DMS114 treated with DMSO at 0.1 percent for 48 hours (cell line): Measurements from ENCODE around the gene ASGR1.

Experiments
- DNase-seq: peaks from one replicate; lab custom pipeline; 2025; ENCODE audit not compliant: unreplicated experiment; lab: John Stamatoyannopoulos, UW

ASGR1 gene

DNA sequence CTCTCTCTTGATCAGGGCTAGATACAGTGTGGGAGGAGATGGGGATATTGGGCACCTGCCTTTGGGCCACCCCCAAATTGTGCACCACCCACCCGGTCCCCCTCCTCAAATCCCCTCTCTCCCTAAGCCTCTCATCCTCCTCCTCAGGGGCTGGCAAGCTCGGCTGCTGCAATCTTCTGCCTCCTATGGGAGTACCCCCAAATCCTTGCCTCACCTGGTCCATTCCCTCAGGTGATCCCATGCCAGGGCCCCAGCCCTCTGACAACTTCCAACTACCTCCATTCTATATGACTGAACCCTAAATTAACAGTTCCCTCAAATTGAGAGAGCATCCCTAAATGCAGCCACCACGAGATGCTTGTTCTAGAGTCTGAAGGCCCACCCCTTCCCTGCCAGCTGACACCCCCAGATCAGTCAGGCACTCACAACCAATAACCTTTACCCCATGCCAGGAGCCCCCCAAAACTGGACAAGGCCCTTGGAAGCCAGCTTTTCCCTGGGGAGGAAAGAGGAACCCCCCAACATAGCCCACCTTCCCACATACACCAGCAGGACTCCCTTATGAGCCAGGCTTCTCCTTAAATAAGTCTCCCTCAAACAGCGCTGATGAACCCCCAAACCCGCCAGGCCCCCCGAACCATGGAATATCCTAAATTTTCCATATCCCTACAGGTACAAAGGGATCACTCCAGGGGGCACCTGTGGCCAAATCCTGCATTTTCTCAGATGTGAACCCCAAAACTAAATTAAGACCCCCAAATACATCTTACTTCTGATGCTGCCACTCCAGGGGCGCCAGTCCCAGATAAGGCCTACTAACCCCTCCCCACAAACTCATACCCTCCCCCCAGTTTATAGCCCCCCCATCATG lies 37.3 kb upstream of the ASGR1 start:
- no peak for DNase-seq

DNA sequence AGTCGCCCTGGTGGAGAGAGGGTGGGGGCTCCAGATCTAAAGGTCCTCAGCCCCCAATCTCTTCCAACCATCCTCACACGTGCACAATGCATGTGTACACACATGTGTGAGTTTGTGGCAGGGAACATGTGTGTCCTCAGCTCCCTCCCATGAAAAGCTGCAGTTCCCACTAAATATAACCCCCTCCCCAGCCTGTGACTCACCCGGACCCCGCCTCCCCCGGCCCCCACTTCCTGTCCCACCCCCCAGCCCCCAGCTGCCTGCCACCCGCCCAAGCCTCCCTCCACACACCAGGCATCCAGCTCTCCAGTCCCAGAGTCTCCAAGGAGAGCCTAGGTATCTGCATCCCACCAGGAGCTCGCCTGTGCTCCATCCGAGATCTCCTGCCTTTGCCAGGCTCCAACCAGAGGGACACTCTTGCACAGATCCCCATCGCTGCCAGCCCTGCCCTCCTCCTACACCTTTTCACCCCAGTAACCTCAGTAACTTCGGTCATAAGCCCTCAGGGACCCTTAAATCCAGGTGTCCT lies 36.5 kb upstream of the ASGR1 start:
- DNase-seq, result no peak

DNA sequence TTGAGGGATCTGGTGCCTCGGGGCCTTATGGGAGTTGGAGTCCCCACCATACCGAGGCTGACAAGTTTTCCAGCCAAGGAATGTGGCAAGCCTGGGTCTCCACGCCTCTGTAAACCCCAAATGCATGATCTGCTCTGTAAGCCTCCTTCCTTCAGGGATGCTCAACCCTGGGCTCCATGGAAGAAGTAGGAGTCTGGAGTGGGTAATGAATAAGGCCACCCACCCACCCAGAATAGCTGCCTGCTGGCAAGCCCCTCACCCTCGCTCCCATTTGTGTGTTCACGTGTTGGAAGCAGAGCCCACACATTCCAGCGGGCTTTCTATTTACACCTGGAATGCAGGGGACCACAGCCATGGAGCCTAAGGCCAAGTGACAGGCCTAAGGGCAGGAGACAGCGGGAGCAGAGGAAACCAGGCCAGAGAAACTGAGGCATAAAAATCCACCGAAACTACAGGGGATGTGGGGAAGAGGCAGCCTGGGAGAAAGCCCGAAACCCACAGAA lies 36.0 kb upstream of the ASGR1 start:
- no peak for DNase-seq

DNA sequence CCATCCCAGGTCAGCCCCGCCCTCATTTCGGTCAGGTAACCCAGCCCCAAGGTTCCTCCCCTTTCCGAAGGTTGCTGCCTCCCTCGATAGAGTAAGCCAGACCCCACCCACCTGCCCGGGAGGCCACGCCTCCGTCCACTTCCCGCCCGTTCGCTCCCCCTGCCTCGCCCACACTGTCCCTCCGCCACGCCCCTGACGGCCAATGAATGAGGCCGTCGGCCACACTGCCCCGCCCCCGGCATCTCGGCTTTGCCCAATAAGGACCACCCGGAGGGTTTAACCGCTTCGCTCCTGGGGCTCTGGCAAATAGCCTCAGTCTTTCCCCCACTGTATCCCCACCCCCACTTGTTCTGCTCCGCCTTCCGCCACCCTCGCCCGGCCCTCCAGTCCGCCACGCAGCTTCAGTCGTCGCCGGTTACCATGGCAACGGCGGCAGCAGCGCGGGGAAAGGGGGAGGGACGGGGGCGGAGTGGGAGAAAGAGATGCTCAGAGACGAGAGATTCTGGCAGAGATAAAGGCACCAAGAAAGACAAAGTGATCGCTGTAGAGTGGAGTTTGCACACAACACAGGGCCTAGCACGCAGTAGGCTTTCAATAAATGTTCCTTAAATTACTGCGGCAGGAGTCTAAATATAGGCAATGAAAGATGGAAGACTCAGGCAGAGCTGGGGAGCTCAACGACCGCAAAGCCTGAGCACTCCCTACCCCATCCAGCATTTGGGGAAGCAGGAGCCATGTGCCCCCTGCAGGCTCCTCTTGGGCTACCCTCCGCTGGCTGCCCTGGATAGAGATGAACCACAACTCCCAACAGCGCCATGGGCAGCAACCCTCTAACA lies 35.3 kb upstream of the ASGR1 start:
- DNase-seq, result peak; percentile 95

DNA sequence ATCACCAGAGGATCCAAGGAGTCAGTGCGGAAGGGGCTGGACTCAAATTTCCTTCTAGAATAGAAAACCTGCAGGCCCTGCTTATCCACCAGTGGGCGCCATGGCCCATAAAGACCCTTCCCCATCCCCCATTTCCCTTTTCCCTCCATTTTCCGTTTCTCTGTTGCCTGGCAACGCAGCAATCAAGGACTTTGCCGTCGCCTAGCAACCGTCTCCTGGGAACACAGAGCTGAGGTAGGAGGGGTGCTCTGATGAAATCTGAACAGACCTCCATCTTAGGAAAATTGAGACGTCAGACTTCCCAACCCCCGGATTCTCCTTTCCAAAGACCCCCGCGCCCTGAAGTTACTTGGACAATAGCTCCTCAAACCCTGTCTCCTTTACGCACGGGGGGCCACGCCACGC lies 34.7 kb upstream of the ASGR1 start:
- peak; percentile 87 for DNase-seq

DNA sequence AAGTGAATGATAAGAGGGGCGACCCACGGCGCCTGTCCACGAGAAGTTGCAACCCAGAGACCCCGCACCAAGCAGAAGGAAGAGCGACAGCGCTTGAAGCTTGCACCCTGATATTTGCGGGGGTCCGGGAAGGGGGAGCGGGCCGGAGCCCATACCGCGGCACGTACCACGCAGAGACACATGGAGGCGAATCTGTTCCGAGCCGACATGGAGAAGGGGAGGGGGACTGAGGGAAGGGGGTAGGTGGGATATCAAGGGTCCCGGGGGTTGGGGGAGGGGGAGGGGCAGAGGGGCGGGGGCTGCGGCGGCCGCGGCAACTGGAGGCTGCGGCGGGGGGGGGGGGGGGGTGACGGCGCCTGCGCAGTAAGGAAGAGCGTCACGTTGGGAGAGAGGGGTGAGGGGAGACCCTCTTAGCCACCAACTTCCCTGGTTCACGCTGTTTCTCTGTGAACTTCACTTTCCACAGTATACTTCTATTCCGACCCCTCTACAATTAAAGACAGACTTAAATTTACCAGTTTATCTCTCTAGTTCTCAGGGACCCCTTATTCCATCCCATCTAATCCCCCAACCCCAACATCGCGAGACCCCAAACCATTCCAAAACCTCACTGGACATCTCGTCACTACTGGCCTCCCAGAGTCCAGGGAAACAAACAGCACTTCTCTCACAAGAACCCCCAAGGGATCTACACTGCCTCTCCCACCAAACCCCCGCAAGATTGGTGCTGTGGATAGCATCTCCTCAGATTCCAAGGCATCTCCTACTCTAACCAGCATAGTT lies 32.5 kb upstream of the ASGR1 start:
- DNase-seq, result no peak

DNA sequence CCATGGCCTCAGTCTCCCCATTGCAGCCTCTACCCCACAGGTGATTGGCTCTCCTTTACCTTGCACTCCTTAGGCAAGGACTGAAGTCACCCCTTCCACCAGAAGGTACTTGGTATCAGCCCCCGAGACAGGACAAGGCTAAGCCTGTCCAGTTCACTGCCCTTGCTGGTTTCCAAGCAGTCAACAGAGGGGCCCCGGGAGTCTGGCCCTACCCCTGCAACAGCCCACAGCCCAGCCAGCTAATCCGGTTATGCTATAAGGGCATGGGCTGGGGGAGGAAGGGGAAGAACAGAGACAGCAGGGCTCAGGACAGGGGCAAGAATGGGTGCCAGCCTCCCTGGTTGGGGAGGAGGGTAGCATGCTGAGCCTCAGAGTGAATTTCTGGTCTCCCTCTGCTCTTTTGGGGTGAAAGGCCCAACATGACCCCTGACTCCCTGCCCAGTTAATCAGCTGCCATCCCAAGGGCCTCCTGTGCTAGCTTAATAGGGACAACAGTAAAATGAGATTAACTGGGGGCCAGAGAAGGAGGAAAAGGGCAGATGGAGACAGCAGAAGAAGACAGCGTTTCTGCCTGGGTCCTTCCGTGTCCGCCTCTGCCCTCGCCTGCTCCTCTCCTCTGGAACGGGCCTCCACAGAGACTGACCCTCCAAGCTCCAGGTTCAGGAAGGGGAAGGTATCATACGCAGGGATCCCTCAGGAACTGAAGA lies 29.7 kb upstream of the ASGR1 start:
- no peak for DNase-seq

DNA sequence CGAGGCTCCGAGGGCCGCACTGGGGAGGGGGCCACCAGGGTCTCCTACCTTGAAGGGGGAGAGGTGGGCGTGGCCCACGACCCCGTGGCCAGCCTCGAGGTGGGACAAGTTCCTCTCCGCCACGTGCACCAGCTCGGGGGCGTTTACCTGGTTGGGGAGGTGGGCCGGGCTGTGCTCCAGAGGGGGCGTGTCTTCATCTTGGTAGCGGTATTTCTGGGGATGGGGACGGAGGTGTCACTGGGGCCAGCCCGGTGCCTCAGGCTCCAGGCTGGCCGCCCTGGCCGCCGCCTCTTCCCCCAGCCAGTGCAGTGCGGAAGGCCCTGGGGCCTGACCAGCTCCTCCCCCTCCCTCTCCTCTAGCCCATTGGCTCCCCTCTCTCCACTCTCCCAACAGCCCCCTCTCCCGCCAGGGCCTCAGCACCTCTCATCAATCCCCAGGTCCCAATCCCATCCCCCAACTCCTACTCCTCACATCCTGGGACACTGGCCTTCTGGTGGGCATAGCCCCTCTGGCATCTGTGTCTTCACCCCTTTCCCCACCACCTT lies 28.9 kb upstream of the ASGR1 start:
- no peak for DNase-seq

DNA sequence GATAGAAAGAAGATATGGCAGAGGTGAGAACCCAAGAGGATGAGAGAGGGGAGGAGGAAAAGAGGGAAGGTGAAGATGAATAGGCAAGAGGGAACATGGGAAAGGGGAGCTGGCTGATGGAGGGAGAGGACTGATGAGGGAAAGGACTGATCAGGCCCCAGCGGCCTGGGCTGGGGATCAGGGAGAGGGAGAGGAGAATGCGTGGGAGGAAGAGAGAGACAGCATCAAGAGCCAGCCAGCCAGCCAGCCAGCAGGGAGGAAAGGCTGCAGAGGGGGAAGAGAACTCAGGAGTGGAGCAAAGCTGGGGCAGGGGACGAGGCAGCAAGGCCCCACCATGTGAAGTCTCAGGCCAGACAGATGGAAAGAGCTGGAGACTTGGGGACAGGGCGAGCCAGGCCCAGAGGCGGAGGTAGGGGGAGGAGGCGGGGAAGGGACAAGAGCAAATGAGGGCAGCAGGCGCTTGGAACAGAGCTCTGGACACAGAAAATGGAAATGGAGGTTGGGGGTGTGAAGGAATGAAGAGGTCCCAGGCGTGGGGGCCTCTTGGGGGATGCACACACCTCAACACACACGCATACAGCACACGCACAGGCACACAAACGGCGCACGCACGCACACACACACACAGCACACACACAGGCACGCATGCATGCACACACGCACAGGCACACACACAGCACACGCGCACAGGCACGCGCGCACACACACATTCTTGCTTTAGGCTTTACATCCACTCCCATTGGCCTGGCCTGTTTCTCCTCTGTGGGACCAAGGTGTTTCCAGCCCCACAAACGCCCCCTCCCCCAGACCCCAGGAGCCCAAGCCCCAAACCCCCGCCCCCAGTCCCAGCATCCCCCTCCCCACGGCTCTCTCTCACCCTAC lies 28.2 kb upstream of the ASGR1 start:
- no peak for DNase-seq

DNA sequence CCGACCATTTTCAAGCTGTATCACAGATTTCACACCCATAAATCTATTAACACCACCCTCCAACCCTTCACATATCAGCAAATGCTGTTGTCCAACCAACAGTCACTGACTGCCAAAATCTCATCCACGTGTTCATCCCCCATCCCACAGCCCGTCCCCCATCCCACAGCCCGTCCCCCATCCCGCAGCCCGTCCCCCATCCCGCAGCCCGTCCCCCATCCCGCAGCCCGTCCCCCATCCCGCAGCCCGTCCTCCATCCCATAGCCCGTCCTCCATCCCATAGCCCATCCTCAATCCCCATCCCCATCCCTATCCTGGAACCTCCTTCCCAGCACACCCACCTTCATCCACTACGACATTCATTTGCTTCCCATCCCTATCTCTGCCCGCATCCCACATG lies 26.4 kb upstream of the ASGR1 start:
- DNase-seq, result no peak

DNA sequence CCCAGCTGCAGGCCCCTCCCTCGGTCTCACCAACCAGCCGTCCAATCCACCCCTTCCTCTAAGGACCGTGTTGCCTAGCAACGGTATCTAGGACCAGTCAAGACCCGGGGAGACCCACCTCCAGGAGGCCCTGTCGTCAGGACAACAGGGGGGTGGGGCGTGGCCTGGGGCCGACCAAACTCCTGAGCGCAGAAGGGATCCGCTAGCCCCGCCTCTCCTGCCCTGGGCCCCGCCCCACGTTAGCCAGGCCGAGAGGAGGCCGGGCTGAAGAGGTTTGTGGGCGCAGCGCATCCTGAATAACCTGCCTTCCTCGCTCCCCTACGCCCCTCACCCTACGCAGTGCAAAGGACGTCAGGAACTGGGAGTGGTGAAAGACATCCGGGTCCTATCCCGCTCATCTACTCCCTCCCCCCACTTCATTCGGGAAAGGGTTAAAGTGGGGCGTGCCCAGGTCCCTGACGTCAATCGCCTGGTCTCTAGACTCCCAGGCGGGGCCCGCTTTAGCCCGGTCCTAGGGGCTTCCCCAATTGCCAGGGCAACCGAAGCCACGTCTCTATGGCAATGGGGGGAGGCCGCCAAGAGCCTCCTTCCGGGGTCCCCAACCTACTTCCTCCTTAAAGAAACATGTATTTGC lies 25.8 kb upstream of the ASGR1 start:
- no peak for DNase-seq

DNA sequence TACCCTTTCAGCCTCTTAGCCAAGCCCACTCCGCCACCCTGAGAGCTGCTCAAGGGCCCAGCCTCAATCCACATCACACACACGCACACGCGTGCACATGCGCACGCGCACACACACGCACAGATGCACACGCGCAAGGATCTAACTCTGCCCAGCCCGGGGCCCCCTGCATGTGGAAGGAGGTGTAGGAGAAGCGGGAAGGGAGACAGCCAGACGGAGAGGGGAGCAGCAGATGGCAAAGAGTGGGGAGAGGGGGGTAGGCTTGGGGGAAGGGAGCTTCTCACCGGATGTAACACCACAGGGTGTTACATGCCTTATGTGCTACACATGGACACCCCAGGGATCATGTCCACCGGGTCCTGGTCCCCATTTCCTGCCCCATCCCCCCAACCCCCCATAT lies 25.2 kb upstream of the ASGR1 start:
- DNase-seq, result no peak

DNA sequence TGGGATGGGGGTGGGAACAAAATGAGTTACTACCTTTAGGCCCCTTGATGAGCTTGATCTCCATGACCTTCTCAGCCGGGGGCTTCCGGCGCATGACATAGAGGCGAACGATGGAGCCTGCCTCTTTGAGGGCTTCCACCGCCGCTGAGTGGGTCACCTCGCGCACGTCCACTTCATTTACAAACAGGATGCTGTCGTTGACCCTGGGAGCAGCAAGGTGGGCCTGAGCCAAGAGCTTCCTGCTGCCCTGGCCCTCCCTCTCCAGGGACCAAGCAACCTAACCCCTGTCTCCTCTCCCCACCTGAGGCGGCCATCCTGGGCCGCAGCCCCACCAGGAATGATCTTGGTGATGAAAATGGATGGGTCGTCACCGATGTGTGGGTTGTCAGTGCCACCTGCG lies 24.2 kb upstream of the ASGR1 start:
- no peak for DNase-seq

DNA sequence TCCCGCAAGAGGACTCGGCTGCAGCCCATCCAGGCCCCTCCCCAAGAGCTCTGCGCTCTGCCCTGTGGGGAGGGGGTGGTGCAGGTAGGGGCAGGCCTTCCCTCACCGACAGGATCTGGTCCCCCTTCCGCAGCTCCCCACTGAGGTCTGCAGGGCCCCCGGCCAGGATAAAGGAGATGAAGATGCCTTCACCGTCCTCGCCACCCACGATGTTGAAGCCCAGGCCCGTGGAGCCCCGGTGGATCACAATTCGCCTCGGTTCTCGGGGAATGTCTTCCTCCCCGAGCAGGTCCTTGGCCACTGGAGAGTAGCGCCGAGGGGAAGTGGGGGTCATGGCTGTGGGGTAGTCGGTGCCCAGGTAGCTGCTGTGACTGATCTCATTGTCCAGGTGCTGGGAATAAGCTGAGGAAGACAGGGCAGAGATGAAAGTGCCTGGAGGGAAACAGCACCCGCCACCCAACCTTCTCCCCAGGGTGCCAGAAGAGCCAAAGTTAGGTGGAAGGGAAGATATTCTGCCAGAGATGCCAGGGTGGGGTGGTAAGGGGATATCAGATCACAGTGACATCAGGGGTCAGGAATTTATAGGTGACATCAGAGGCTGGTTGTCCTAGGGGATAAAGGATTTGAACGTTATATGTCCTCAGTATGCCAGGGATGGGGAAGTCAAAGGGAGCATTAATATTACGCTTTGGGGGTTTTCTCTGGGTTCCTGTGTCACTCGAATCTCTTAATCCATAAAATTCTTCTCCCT lies 17.7 kb upstream of the ASGR1 start:
- no peak for DNase-seq

DNA sequence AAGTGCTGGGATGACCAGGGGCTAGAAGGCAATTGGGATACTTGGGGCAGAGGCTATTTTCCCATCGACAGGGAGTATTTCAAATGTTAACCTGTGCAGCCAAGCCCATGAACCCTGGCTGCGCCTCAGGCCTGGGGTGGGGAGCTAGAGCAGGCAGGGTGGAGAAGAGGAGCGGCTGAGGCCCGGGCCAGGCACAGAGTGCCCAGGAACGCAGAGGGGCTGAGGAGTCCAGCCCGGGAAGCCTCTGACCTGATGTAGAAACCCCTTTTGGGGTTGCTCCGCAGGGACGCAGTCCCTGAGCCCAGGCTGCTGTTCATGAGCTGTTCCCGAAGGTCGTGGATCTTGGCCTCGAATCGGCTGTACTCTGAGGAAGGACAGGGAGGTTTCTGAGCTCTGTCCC lies 16.8 kb upstream of the ASGR1 start:
- no peak for DNase-seq

DNA sequence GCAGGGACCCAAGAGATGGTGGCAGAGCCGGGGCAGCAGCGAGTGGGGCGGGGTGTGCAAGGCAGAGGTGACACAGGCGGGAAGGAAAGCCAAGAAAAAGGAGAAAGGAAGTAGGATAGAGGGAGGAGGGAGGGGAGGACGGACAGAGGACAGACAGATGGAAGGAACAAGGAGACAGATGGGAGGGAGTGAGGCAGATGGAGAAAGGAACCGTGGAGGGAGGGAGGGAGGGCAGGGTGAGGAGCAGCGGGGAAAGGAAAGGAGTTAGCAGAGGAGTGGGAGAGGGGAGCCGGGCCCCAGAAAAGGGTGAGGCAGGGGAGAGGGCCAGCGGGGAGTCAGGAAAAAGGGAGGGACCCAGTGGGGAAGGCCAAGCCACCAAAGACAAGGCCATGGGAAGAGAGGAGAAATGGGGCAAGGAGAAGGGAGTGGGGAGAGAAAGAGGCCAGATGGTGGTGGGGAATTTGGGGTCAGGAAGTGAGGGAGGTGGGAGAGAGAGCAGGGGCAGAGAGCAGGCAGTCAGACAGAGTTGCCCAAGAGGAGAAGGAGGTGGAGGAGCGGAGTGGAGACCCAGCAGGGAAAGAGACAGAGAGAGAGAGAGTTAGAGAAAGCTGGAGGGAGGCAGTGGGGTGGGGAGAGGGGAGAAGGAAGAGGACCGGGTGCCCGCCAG lies 13.2 kb upstream of the ASGR1 start:
- no peak for DNase-seq

DNA sequence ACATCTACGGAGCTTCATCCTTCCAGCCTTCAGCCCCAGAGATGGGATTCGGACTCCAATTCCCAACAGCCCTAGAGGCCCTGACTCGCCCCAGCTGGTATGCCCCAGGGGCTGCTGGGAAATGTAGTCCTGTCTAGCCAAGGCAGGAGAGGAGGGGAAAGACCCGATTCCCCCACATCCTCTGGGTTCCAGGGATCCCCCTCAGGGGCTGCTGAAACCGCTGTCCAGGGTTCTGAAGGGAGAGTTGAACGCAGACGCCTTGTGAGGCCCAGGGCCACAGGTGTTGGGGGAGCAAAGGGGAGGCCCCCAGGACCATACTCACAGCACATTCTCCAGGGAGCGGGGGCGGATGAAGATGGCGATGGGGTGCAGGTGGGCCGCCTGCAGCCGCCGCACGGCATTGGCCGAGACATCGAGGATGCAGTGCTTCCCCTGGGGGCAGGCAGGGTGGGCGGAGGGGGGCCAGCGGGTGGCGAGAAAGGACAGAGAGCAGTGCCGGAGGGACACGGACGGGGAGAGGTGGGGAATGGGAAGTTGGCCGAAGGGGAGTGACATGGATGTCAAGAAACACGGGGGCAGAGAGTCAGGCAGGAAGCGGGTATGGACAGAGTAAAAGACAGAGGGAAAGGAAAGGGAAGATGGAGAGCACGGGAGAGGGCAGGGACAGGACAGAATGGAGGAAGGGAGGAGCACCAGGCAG lies 12.6 kb upstream of the ASGR1 start:
- DNase-seq, result peak; percentile 27
